HepG2 (cell line): ENCODE measurements around the gene ANO5. TPM values are rescaled to one million over a fixed set of nuclear protein-coding genes. Genes with fewer than 3 reads are reported as not detected.

Experiments
- ATAC-seq: fragments of 200-7000 bp; cut with Tn5 transposase; 3 replicates; pipeline ENCODE4 v1.9.1; 2020; ENCODE audit warnings: mild to moderate bottlenecking, moderate library complexity
- BruUV-seq: library from RNA; stranded (reverse); fragments of 400-500 nt; replicated peaks from 2 replicates; lab custom pipeline; 2021; lab: Mats Ljungman, UMichigan
- CTCF ChIA-PET: fragments of 300-600 bp; formaldehyde crosslinking; extraction: SDS; loops from one replicate; lab custom pipeline; 2021; ENCODE audit warnings: low total read pairs, inconsistent platforms, low intra/inter-chr PET ratio; lab: Yijun Ruan, JAX
- POLR2A ChIA-PET: fragments of 350-600 bp; sonication (Branson Sonifier 250); formaldehyde crosslinking; loops from one replicate; lab custom pipeline; 2020; ENCODE audit warnings: antibody characterized with exemption, inconsistent platforms; lab: Yijun Ruan, JAX
- DNase-seq: peaks from one replicate; pipeline ENCODE4 v3.0.0-alpha.2; 2015; ENCODE audit warnings: low spot score
- FAIRE-seq: peaks from 3 replicates; lab custom pipeline; 2011; peaks lifted over from hg19 to GRCh38; lab: Jason Lieb, UNC
- H2AFZ ChIP-seq: one replicate; pipeline ENCODE4 v1.6.1; 2011; ENCODE audit warnings: low read length, inconsistent platforms
- H3K27ac ChIP-seq: fragments of 300-600 bp; 3 replicates; pipeline ENCODE4 v1.8.0; 2011; ENCODE audit warnings: mixed run types, mild to moderate bottlenecking, mixed read lengths, low read length, inconsistent platforms; ENCODE audit not compliant: insufficient read depth; ENCODE audit errors: extremely low read length
- H3K27me3 ChIP-seq, 2 experiments: fragments of 200-600 bp in 1 of 2; 2 replicates in 1 of 2; 3 replicates in 1 of 2; pipeline versions ENCODE4 v1.6.0 to v1.8.0; 2011; ENCODE audit warnings: low read length in 2 of 2, mild to moderate bottlenecking in 2 of 2, moderate library complexity in 2 of 2, inconsistent platforms in 1 of 2; ENCODE audit not compliant: insufficient read depth in 2 of 2, control insufficient read depth in 1 of 2
- H3K36me3 ChIP-seq, 2 experiments: fragments of 200-600 bp in 1 of 2; replicated peaks in 1 of 2; 2 replicates in 1 of 2; 3 replicates in 1 of 2; pipeline versions ENCODE4 v1.5.1 to v1.8.0; 2011; ENCODE audit warnings: low read length in 2 of 2, inconsistent platforms in 1 of 2; ENCODE audit not compliant: insufficient read depth in 2 of 2, control insufficient read depth in 1 of 2
- H3K4me1 ChIP-seq: 2 replicates; pipeline ENCODE4 v1.5.1; 2012; ENCODE audit warnings: low read length, inconsistent platforms; ENCODE audit not compliant: insufficient read depth
- H3K4me2 ChIP-seq: 2 replicates; pipeline ENCODE4 v1.6.0; 2011; ENCODE audit warnings: low read depth, low read length, inconsistent platforms
- H3K4me3 ChIP-seq, 3 experiments: fragments of 200-600 bp in 1 of 3; sonication (generic), shearing (Covaris generic) in 1 of 3; replicated peaks in 1 of 3; 2 replicates each; pipeline ENCODE4 v1.5.1; 2011 to 2016; ENCODE audit warnings: low read length in 3 of 3, inconsistent platforms in 2 of 3, low read depth in 2 of 3, mild to moderate bottlenecking in 2 of 3, control low read depth in 1 of 3, mixed read lengths in 1 of 3; ENCODE audit not compliant: insufficient read depth in 1 of 3
- H3K79me2 ChIP-seq: one replicate; pipeline ENCODE4 v1.6.1; 2011; ENCODE audit warnings: low read length, inconsistent platforms; ENCODE audit not compliant: insufficient read depth
- H3K9ac ChIP-seq: 2 replicates; pipeline ENCODE4 v1.6.0; 2011; ENCODE audit warnings: mild to moderate bottlenecking, low read depth, low read length, inconsistent platforms; ENCODE audit not compliant: insufficient read depth
- H3K9me3 ChIP-seq: 2 replicates; pipeline ENCODE4 v1.5.1; 2012; ENCODE audit warnings: mild to moderate bottlenecking, low read length
- H4K20me1 ChIP-seq: 2 replicates; pipeline ENCODE4 v1.6.0; 2011; ENCODE audit warnings: inconsistent platforms, mild to moderate bottlenecking, low read length, moderate library complexity; ENCODE audit not compliant: insufficient read depth
- FOXK2 ChIP-seq: fragments of 450-650 bp; IDR thresholded peaks from 2 replicates; pipeline ENCODE4 v1.6.1; 2016
- HNRNPLL ChIP-seq: fragments of 200-400 bp; formaldehyde crosslinking; IDR thresholded peaks from 2 replicates; pipeline ENCODE4 v1.6.1; 2017; ENCODE audit warnings: mild to moderate bottlenecking, low read depth, low read length; ENCODE audit not compliant: poor library complexity, severe bottlenecking
- MAFF ChIP-seq: IDR thresholded peaks from 2 replicates; pipeline ENCODE4 v1.6.1; 2011; ENCODE audit warnings: low read depth, low read length, improper control_type of control experiment
- ZMYM3 ChIP-seq: sonication (generic); formaldehyde crosslinking; IDR thresholded peaks from 2 replicates; pipeline ENCODE4 v1.5.1; 2020; ENCODE audit warnings: mild to moderate bottlenecking, missing genetic modification reagents
- WGBS: methylation state at CpG from one replicate; pipeline ENCODE4 v1.1.6; 2017; ENCODE audit warnings: low lambda C conversion rate; 5-methylcytosine and 5-hydroxymethylcytosine counted together
- in situ Hi-C: cut with HindIII; loops from 2 replicates; pipeline ENCODE4 v1.10.0; 2017; ENCODE audit warnings: low pct_unique_long_range_greater_than_20kb; ENCODE audit not compliant: extremely low pct_ligation_motif_present
- intact Hi-C: fragments of 100-400 bp; cut with micrococcal nuclease; formaldehyde crosslinking; loops from one replicate; pipeline ENCODE4 v1.10.0; 2022; ENCODE audit not compliant: unreplicated experiment
- polyA plus RNA-seq, 8 experiments: library from polyadenylated mRNA; depleted of rRNA in 3 of 8; stranded (reverse) in 7 of 8; unstranded in 1 of 8; fragments of >200 nt; fragmentation: Illumina TruSeq in 4 of 8; extraction: Trizol in 4 of 8; gene quantifications; 2 replicates each; pipeline versions ENCODE4 v1.2.1 to v1.2.3, GENCODE V29; 2011 to 2016; ENCODE audit warnings: low read depth in 4 of 8, missing spikeins in 1 of 8, mixed read lengths in 1 of 8; ENCODE audit not compliant: insufficient read depth in 1 of 8
- total RNA-seq, 5 experiments: library from RNA; depleted of rRNA; stranded (reverse); fragments of >200 nt; fragmentation: Illumina TruSeq; extraction: Trizol; gene quantifications; 2 replicates each; pipeline ENCODE4 v1.2.3, GENCODE V29; 2016; ENCODE audit warnings: low read depth in 1 of 5
- TF ChIP-seq, protein P1 (sequence below): sonication (generic); formaldehyde crosslinking; IDR thresholded peaks from 2 replicates; pipeline ENCODE4 v1.5.0; 2020; ENCODE audit warnings: mild to moderate bottlenecking, missing genetic modification reagents

Gene ANO5
- total and polyA plus RNA-seq, 2 of the 13 experiments (the other 11 are each of a cell fraction or from before 2014, with no cell fraction given): 0.02 to 0.03 TPM

DNA sequence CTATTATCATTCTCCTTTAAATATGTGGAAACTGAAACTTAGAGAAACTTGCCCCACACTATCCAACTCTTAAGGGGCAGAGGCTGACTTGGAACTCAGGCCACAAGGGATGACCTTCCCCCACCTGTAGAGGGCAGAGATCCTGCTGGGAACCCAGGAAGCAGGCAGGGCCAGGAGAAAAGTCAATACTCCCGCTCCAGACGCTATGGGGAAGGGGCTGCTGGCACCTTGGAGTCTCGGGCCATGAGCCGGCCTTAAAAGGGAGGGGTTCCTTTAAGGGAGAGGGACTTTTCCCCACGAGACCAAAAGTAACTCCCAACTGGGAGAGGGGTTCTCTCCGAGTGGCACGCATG lies 620 bp upstream of the ANO5 start (continued):
- no peak for TF ChIP-seq MAFF
- TF ChIP-seq, protein P1, sequence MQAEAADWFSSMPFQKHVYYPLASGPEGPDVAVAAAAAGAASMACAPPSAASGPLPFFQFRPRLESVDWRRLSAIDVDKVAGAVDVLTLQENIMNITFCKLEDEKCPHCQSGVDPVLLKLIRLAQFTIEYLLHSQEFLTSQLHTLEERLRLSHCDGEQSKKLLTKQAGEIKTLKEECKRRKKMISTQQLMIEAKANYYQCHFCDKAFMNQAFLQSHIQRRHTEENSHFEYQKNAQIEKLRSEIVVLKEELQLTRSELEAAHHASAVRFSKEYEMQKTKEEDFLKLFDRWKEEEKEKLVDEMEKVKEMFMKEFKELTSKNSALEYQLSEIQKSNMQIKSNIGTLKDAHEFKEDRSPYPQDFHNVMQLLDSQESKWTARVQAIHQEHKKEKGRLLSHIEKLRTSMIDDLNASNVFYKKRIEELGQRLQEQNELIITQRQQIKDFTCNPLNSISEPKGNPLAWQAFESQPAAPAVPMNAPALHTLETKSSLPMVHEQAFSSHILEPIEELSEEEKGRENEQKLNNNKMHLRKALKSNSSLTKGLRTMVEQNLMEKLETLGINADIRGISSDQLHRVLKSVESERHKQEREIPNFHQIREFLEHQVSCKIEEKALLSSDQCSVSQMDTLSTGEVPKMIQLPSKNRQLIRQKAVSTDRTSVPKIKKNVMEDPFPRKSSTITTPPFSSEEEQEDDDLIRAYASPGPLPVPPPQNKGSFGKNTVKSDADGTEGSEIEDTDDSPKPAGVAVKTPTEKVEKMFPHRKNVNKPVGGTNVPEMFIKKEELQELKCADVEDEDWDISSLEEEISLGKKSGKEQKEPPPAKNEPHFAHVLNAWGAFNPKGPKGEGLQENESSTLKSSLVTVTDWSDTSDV (CRISPR knock-in tag): no peak

DNA sequence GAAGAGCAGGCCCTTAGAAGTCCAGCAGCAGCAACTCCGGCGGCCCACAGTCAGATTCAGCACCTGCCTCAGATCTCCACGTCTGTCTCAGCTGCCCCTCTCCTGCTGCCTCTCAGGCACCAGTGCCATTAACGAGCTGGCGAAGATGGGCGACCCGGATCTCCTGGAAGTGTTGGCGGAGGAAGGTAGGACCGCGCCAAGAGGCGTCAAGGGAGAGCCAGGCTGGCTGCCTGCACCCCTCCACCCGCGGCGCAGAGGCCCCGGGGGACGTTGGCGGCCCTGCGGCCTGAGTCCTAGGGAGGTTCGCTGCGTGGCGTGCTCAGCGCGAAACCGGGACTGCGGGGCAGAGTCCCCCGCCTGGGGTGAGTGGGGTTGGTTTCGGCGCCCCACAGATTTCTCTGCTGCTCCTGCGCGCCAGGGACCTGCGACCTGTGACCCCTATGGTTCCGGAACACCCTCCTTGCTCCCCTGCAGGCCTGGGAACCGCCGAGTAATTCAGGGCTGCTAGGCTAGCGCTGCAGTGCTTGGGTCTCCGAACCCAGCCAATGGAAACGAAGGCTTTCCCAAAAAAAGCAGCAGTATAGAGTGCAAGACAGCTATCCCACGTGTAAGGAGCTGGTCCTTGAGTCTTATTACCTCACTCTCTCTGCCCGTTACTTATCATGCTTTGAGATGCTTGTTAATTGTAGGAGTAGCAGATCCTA lies 615 bp downstream of the ANO5 start:
- Histone ChIP-seq H3K9me3 (no peaks in the 10 kb centered on the region), H3K4me3 (peak overlapping the region in 2 of 3 experiments; percentile 60 to 70; a peak in 3 of 6 replicates), H3K36me3 (no peaks in the 10 kb centered on the region), H2AFZ (no peak overlapping the region), H3K4me2 (peak overlapping the region; percentile 78), H3K27me3 (peaks cover 0 to 7% of the 10 kb centered on the region in 2 experiments; a peak in 2 of 5 replicates), H3K27ac (no peak overlapping the region), H3K9ac (no peak overlapping the region), H4K20me1 (no peaks in the 10 kb centered on the region), H3K4me1 (no peaks in the 10 kb centered on the region), H3K79me2 (no peaks in the 10 kb centered on the region)
- DNase-seq (no peak), ATAC-seq (peak; percentile 25), FAIRE-seq (no peak)
- WGBS: 66% methylated on average over 20 of the region's 39 CpGs
- intact Hi-C loops (no loop called here), in situ Hi-C loops (no loop called here)
- no peak for TF ChIP-seq ZMYM3 (CRISPR knock-in tag)
- TF ChIP-seq HNRNPLL: peak; percentile 24
- TF ChIP-seq FOXK2: no peak
- no TSS peak for BruUV-seq
- ChIA-PET POLR2A (no interaction called here), CTCF (no interaction called here)
